K562 (cell line): ENCODE measurements around the gene EGFR. TPM values are rescaled to one million over a fixed set of nuclear protein-coding genes. Genes with fewer than 3 reads are reported as not detected.

Source experiments
- ATAC-seq: fragments of 200-7000 bp; cut with Tn5 transposase; 3 replicates; pipeline ENCODE4 v1.9.1; 2020; ENCODE audit warnings: moderate library complexity
- BruUV-seq: library from RNA; stranded (reverse); fragments of 400-500 nt; replicated peaks from 2 replicates; lab custom pipeline; 2021; lab: Mats Ljungman, UMichigan
- CTCF ChIA-PET: fragments of 300-600 bp; formaldehyde crosslinking; extraction: SDS; loops from one replicate; lab custom pipeline; 2021; ENCODE audit warnings: low intra/inter-chr PET ratio; lab: Yijun Ruan, JAX
- POLR2A ChIA-PET: fragments of 300-600, 350-650 bp; sonication (Branson Sonifier 250); formaldehyde crosslinking; extraction: SDS; loops from one replicate; lab custom pipeline; 2021; ENCODE audit warnings: antibody characterized with exemption, inconsistent platforms; lab: Yijun Ruan, JAX
- DNase-seq, 4 experiments: peaks; one replicate each; pipeline versions ENCODE4 v3.0.0 to v3.0.0-alpha.2; 2011 to 2018; ENCODE audit warnings: low spot score in 3 of 4, mixed read lengths in 3 of 4; ENCODE audit errors: extremely low read depth in 1 of 4
- FAIRE-seq: peaks from 2 replicates; lab custom pipeline; 2011; peaks lifted over from hg19 to GRCh38; lab: Jason Lieb, UNC
- H2AFZ ChIP-seq: 2 replicates; pipeline ENCODE4 v1.6.0; 2011; ENCODE audit warnings: low read depth, low read length, control low read depth, inconsistent platforms
- H3K27ac ChIP-seq: fragments of 200-600 bp; 3 replicates; pipeline ENCODE4 v1.8.0; 2011; ENCODE audit warnings: low read depth, mild to moderate bottlenecking, control low read depth, inconsistent platforms, low read length, moderate library complexity, mixed read lengths; ENCODE audit errors: extremely low read depth
- H3K27me3 ChIP-seq, 2 experiments: fragments of 300-600 bp in 1 of 2; 2 replicates in 1 of 2; 3 replicates in 1 of 2; pipeline versions ENCODE4 v1.6.0 to v1.8.0; 2011; ENCODE audit warnings: inconsistent platforms in 2 of 2, low read length in 2 of 2, mild to moderate bottlenecking in 1 of 2, mixed read lengths in 1 of 2, moderate library complexity in 1 of 2; ENCODE audit not compliant: control insufficient read depth in 2 of 2, insufficient read depth in 2 of 2
- H3K36me3 ChIP-seq: fragments of 300-600 bp; 3 replicates; pipeline ENCODE4 v1.8.0; 2011; ENCODE audit warnings: mild to moderate bottlenecking, low read length, inconsistent platforms; ENCODE audit not compliant: control insufficient read depth, insufficient read depth
- H3K4me1 ChIP-seq, 2 experiments: fragments of 200-600 bp in 1 of 2; replicated peaks in 1 of 2; 2 replicates in 1 of 2; 3 replicates in 1 of 2; pipeline versions ENCODE4 v1.5.1 to v1.8.0; 2011; ENCODE audit warnings: inconsistent platforms in 2 of 2, low read length in 2 of 2, mild to moderate bottlenecking in 1 of 2, mixed read lengths in 1 of 2, moderate library complexity in 1 of 2; ENCODE audit not compliant: control insufficient read depth in 2 of 2, insufficient read depth in 2 of 2
- H3K4me2 ChIP-seq: 2 replicates; pipeline ENCODE4 v1.6.1; 2011; ENCODE audit warnings: low read length, control low read depth, inconsistent platforms, mixed read lengths; ENCODE audit not compliant: insufficient read depth
- H3K4me3 ChIP-seq: fragments of 200-600 bp; sonication (generic), shearing (Covaris generic); 2 replicates; pipeline ENCODE4 v1.5.1; 2016; ENCODE audit warnings: control low read depth, inconsistent platforms
- H3K79me2 ChIP-seq: fragments of 200-600 bp; 3 replicates; pipeline ENCODE4 v1.8.0; 2011; ENCODE audit warnings: low read length, inconsistent platforms; ENCODE audit not compliant: control insufficient read depth, insufficient read depth
- H3K9ac ChIP-seq, 2 experiments: 2 replicates each; pipeline versions ENCODE4 v1.6.0 to v1.6.1; 2011; ENCODE audit warnings: low read depth in 2 of 2, low read length in 2 of 2, control low read depth in 1 of 2, inconsistent platforms in 1 of 2, mild to moderate bottlenecking in 1 of 2, mixed read lengths in 1 of 2; ENCODE audit not compliant: insufficient read depth in 1 of 2
- H3K9me1 ChIP-seq: one replicate; pipeline ENCODE4 v1.6.0; 2011; ENCODE audit warnings: inconsistent platforms, mild to moderate bottlenecking, low read length, moderate library complexity; ENCODE audit not compliant: control insufficient read depth, insufficient read depth
- H3K9me3 ChIP-seq: replicated peaks from 2 replicates; pipeline ENCODE4 v1.5.1; 2011; ENCODE audit warnings: low read depth, low read length, inconsistent platforms; ENCODE audit not compliant: control insufficient read depth, insufficient read depth
- H4K20me1 ChIP-seq: replicated peaks from 2 replicates; pipeline ENCODE4 v1.6.1; 2011; ENCODE audit warnings: low read length, inconsistent platforms, mixed read lengths; ENCODE audit not compliant: control insufficient read depth, insufficient read depth
- RBBP5 ChIP-seq: fragments of 200-600 bp; sonication (generic); IDR thresholded peaks from 2 replicates; pipeline ENCODE4 v1.6.1; 2012; ENCODE audit warnings: borderline replicate concordance, mild to moderate bottlenecking, low read length, control low read depth, inconsistent platforms; ENCODE audit not compliant: insufficient read depth, poor library complexity, severe bottlenecking
- SRF ChIP-seq, 2 experiments: fragments of 250-450, 450-650 bp in 1 of 2; sonication (Bioruptor Pico) in 1 of 2; sonication (generic) in 1 of 2; formaldehyde crosslinking; IDR thresholded peaks; 2 replicates each; pipeline versions ENCODE4 v1.5.0 to v1.5.1; 2020 to 2022; ENCODE audit warnings: mild to moderate bottlenecking in 1 of 2, missing genetic modification reagents in 1 of 2
- TOE1 ChIP-seq, 2 experiments: fragments of 450-650 bp in 1 of 2; sonication (generic) in 1 of 2; formaldehyde crosslinking in 1 of 2; IDR thresholded peaks; 2 replicates each; pipeline versions ENCODE4 v1.7.1 to v1.8.0; 2016 to 2022; ENCODE audit warnings: borderline replicate concordance in 2 of 2, mild to moderate bottlenecking in 2 of 2, antibody characterized with exemption in 1 of 2, inconsistent platforms in 1 of 2, low read depth in 1 of 2, missing genetic modification reagents in 1 of 2, moderate library complexity in 1 of 2
- UBTF ChIP-seq, 2 experiments: IDR thresholded peaks; 2 replicates each; pipeline ENCODE4 v1.6.1; 2012; ENCODE audit warnings: improper control_type of control experiment in 2 of 2, low read depth in 2 of 2, low read length in 2 of 2, borderline replicate concordance in 1 of 2
- WGBS: fragments of 100-300 bp; shearing (Covaris generic); methylation state at CpG from one replicate; pipeline ENCODE4 v1.1.6; 2016; ENCODE audit warnings: low coverage, mixed read lengths; ENCODE audit not compliant: insufficient coverage; ENCODE audit errors: missing lambda C conversion rate; 5-methylcytosine and 5-hydroxymethylcytosine counted together
- in situ Hi-C: fragments of 300-500 bp; cut with MboI; formaldehyde crosslinking; loops from 4 replicates; pipeline ENCODE4 v1.15.0; 2018; ENCODE audit warnings: inconsistent platforms, mixed read lengths
- intact Hi-C: fragments of 100-400 bp; cut with micrococcal nuclease; formaldehyde crosslinking; loops from 2 replicates; pipeline ENCODE4 v1.14.2; 2022
- polyA plus RNA-seq, 8 experiments: library from polyadenylated mRNA; depleted of rRNA in 4 of 8; stranded (reverse) in 5 of 8; unstranded in 3 of 8; fragments of >200 nt; fragmentation: Nextera tagmentation in 2 of 8; fragmentation: Illumina TruSeq in 1 of 8; extraction: Ambion mirVana in 2 of 8; extraction: Trizol in 1 of 8; gene quantifications; 2 replicates each; pipeline versions ENCODE4 v1.2.1 to v1.2.3, GENCODE V29; 2011 to 2014; ENCODE audit warnings: inconsistent platforms in 1 of 8, missing spikeins in 1 of 8
- total RNA-seq, 7 experiments: library from RNA; depleted of rRNA in 6 of 7; stranded (reverse); fragments of >200 nt in 6 of 7; fragmentation: Illumina TruSeq in 2 of 7; extraction: Trizol in 2 of 7; gene quantifications; 2 replicates each; pipeline versions ENCODE4 v1.2.1 to v1.2.3, GENCODE V29; 2011 to 2021; ENCODE audit warnings: low replicate concordance in 1 of 7

Gene EGFR
- total and polyA plus RNA-seq, 9 of the 15 experiments (the other 6 are each of a cell fraction or from before 2014, with no cell fraction given) = 0.13 TPM; not detected in 8

- TF ChIP-seq SRF (CRISPR knock-in tag; IDR thresholded peaks at IDR 0.05) (no peak), UBTF (IDR thresholded peaks at IDR 0.05; ENCODE audit: borderline replicate concordance in 1 of 2, low read depth in 2 of 2, low read length in 2 of 2) (no peak), RBBP5 (no peak)
These were observed 223.8 kb downstream of the EGFR start (continued) for GRCh38 chr7:55242613-55243012.

GRCh38 chr7:55244006-55244745, 225.4 kb downstream of the EGFR start:
- Histone ChIP-seq H3K27me3 (peaks cover 7 to 34% of the 10 kb centered on the region in 2 experiments; a peak in 3 of 5 replicates), H3K4me1 (no peaks in the 10 kb centered on the region; a peak in 1 of 5 replicates), H3K4me3 (no peak overlapping the region), H3K4me2 (no peak overlapping the region), H3K9ac (no peak overlapping the region), H3K36me3 (no peaks in the 10 kb centered on the region), H3K27ac (no peak overlapping the region), H3K9me3 (no peaks in the 10 kb centered on the region), H4K20me1 (no peaks in the 10 kb centered on the region; the same call in 1 of the 2 replicates)
- ChIA-PET CTCF (no interaction called here), POLR2A (no interaction called here)
- ATAC-seq (no peak), DNase-seq (no peak)
- BruUV-seq = no TSS peak
- 0% methylated on average over 12 of the region's 13 CpGs for WGBS
- TF ChIP-seq TOE1 (IDR thresholded peaks at IDR 0.05; ENCODE audit: borderline replicate concordance) = no peak
- TF ChIP-seq TOE1 (CRISPR knock-in tag; IDR thresholded peaks at IDR 0.05; ENCODE audit: borderline replicate concordance, low read depth) = no peak
- TF ChIP-seq, all 486 proteins: peak for 0
- intact Hi-C loops (no loop called here), in situ Hi-C loops (no loop called here)
- no peak for FAIRE-seq
- Histone ChIP-seq H2AFZ (no peak overlapping the region), H3K79me2 (no peaks in the 10 kb centered on the region), H3K9me1 (no peaks in the 10 kb centered on the region)
